ENCODE results near the gene PIK3AP1. TPM values are rescaled to one million over a fixed set of nuclear protein-coding genes. Genes with fewer than 3 reads are reported as not detected.

The PIK3AP1 gene
- total RNA-seq, 2 donors from 2014 or later, result 1.3 to 5.2 TPM

DNA sequence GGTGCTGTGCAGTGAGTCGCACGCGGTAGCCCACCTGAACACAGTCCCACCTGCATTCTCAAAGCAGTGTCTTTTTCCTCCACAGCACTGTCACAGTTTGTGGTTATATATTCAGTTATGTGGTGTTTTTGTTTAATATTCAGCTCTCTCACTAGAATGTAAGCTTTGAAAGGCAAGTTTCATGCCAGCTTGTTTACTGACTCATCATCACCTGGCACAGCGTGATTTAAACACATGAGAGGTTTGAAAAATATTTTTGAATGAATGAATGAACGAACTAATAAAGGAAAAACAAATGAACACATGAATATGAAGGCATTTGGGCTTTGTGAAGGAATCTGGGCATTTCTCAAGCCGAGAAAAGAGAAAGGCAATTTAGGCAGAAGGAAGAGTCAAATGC lies 81.6 kb downstream of the PIK3AP1 start:
- peaks cover 2% of the 10 kb centered on the region for H3K36me3 Mint-ChIP-seq (ENCODE audit: low read depth)
- H3K4me1 Mint-ChIP-seq, result peaks cover 6% of the 10 kb centered on the region
- no peaks in the 10 kb centered on the region for H3K9me3 ChIP-seq (ENCODE audit: control insufficient read depth, low read length)
- H3K9me3 Mint-ChIP-seq, result no peaks in the 10 kb centered on the region
- WGBS, 2 experiments (ENCODE audit: insufficient coverage in 1 of 2, insufficient read length in 1 of 2), result 92 to 97% methylated on average over 5 to 6 of the region's 6 CpGs
- H3K4me3 Mint-ChIP-seq, result no peak overlapping the region
- TF ChIP-seq, protein P1, sequence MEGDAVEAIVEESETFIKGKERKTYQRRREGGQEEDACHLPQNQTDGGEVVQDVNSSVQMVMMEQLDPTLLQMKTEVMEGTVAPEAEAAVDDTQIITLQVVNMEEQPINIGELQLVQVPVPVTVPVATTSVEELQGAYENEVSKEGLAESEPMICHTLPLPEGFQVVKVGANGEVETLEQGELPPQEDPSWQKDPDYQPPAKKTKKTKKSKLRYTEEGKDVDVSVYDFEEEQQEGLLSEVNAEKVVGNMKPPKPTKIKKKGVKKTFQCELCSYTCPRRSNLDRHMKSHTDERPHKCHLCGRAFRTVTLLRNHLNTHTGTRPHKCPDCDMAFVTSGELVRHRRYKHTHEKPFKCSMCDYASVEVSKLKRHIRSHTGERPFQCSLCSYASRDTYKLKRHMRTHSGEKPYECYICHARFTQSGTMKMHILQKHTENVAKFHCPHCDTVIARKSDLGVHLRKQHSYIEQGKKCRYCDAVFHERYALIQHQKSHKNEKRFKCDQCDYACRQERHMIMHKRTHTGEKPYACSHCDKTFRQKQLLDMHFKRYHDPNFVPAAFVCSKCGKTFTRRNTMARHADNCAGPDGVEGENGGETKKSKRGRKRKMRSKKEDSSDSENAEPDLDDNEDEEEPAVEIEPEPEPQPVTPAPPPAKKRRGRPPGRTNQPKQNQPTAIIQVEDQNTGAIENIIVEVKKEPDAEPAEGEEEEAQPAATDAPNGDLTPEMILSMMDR (conservative IDR thresholded peaks at IDR 0.05), result no peak
- H3K27ac ChIP-seq (ENCODE audit: low read depth, low read length), result no peak overlapping the region
- H3K4me1 ChIP-seq (ENCODE audit: control insufficient read depth, insufficient read depth, low read length), result no peaks in the 10 kb centered on the region
- H3K27ac Mint-ChIP-seq, result no peak overlapping the region
- H3K27me3 Mint-ChIP-seq (ENCODE audit: insufficient read depth), result no peaks in the 10 kb centered on the region
- DNase-seq, result no peak
- no peaks in the 10 kb centered on the region for H3K36me3 ChIP-seq (ENCODE audit: control insufficient read depth, insufficient read depth, low read length)
- no peak overlapping the region for H3K4me3 ChIP-seq (ENCODE audit: low read length)
- no peak overlapping the region for H3K9ac ChIP-seq (ENCODE audit: extremely low read depth, low read length, poor library complexity, severe bottlenecking)
- H3K27me3 ChIP-seq (ENCODE audit: control insufficient read depth, insufficient read depth, low read length, poor library complexity, severe bottlenecking), result no peaks in the 10 kb centered on the region

DNA sequence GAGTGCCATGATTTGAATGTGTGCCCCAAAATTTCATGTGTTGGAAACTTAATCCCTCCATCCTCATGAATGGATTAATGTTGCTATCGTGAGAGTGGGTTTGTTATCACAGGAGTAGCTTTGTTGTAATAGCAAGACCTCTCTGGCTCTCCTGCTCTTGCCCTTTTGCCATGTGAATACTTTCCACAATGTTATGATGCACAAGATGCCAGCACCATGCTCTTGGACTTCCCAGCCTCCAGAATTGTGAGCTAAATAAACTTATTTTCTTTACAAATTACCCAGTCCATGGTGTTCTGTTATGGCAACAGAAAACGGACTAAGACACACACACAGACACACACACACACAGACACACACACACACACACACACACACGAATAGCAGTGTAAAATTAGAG lies 82.2 kb downstream of the PIK3AP1 start:
- WGBS, 2 experiments (ENCODE audit: insufficient coverage in 1 of 2, insufficient read length in 1 of 2), result 85 to 100% methylated on average over 1 to 2 of the region's 3 CpGs
- Mint-ChIP-seq H3K4me3 (no peak overlapping the region), H3K4me1 (peaks cover 6% of the 10 kb centered on the region), H3K9me3 (no peaks in the 10 kb centered on the region), H3K27me3 (ENCODE audit: insufficient read depth) (no peaks in the 10 kb centered on the region), H3K36me3 (ENCODE audit: low read depth) (peaks cover 2% of the 10 kb centered on the region), H3K27ac (no peak overlapping the region)
- Histone ChIP-seq H3K9me3 (ENCODE audit: control insufficient read depth, low read length) (no peaks in the 10 kb centered on the region), H3K27ac (ENCODE audit: low read depth, low read length) (no peak overlapping the region), H3K4me3 (ENCODE audit: low read length) (no peak overlapping the region), H3K9ac (ENCODE audit: extremely low read depth, low read length, poor library complexity, severe bottlenecking) (no peak overlapping the region), H3K4me1 (ENCODE audit: control insufficient read depth, insufficient read depth, low read length) (no peaks in the 10 kb centered on the region), H3K36me3 (ENCODE audit: control insufficient read depth, insufficient read depth, low read length) (no peaks in the 10 kb centered on the region), H3K27me3 (ENCODE audit: control insufficient read depth, insufficient read depth, low read length, poor library complexity, severe bottlenecking) (no peaks in the 10 kb centered on the region)
- DNase-seq, result no peak
- TF ChIP-seq, protein P1 (conservative IDR thresholded peaks at IDR 0.05), result no peak

DNA sequence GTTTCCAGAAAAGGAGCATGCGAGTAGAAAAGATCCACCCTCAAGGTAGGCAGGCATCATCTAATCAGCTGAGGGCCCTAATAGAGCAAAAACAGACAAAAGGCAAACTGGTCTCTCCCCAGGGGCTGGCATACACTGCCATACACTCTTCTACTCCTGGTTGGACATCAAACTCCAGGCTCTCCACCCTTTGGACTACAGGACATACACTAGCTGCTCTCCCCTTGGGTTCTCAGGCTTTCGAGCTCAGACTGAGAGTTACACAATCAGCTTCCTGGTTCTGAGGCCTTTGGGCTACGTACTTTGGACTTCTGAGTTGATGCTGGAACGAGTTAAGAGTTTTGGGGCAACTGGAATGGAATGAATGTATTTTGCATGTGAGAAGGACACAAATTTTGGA lies 82.6 kb downstream of the PIK3AP1 start:
- TF ChIP-seq, protein P1 (conservative IDR thresholded peaks at IDR 0.05), result no peak
- Histone ChIP-seq H3K9ac (ENCODE audit: extremely low read depth, low read length, poor library complexity, severe bottlenecking) (no peak overlapping the region), H3K27ac (ENCODE audit: low read depth, low read length) (no peak overlapping the region), H3K4me3 (ENCODE audit: low read length) (no peak overlapping the region), H3K4me1 (ENCODE audit: control insufficient read depth, insufficient read depth, low read length) (no peaks in the 10 kb centered on the region), H3K36me3 (ENCODE audit: control insufficient read depth, insufficient read depth, low read length) (no peaks in the 10 kb centered on the region), H3K27me3 (ENCODE audit: control insufficient read depth, insufficient read depth, low read length, poor library complexity, severe bottlenecking) (no peaks in the 10 kb centered on the region), H3K9me3 (ENCODE audit: control insufficient read depth, low read length) (no peaks in the 10 kb centered on the region)
- DNase-seq, result no peak
- Mint-ChIP-seq H3K27me3 (ENCODE audit: insufficient read depth) (no peaks in the 10 kb centered on the region), H3K9me3 (no peaks in the 10 kb centered on the region), H3K27ac (no peak overlapping the region), H3K4me3 (no peak overlapping the region), H3K36me3 (ENCODE audit: low read depth) (peaks cover 2% of the 10 kb centered on the region), H3K4me1 (peaks cover 6% of the 10 kb centered on the region)
- 91 to 92% methylated on average over 4 of the region's 4 CpGs for WGBS, 2 experiments (ENCODE audit: insufficient coverage in 1 of 2, insufficient read length in 1 of 2)

Data from endodermal cell (in vitro differentiated cells).